HG03095 (cell line): ENCODE data around the gene MNAT1.
"Not testable (repeated sequence)": the region's sequence is repeated elsewhere in the genome, so short reads cannot be mapped to it uniquely, and the experiment has no call there.

Experiments used
- ATAC-seq: cut with Tn5 transposase; IDR thresholded peaks from one replicate; pipeline ENCODE4 v1.9.1; 2021; ENCODE audit warnings: moderate library complexity; ENCODE audit not compliant: unreplicated experiment

The MNAT1 gene

GRCh38 chr14:60800409-60800808, 65.8 kb downstream of the MNAT1 start:
- ATAC-seq, result no peak

GRCh38 chr14:60803871-60804270, 69.3 kb downstream of the MNAT1 start:
- ATAC-seq, result no peak

GRCh38 chr14:60805841-60806430, 71.4 kb downstream of the MNAT1 start:
- no peak for ATAC-seq

- no peak for ATAC-seq
These were observed 72.7 kb downstream of the MNAT1 start for GRCh38 chr14:60807247-60807646.

- ATAC-seq, result no peak
These were observed 73.4 kb downstream of the MNAT1 start for GRCh38 chr14:60807971-60808370.

DNA sequence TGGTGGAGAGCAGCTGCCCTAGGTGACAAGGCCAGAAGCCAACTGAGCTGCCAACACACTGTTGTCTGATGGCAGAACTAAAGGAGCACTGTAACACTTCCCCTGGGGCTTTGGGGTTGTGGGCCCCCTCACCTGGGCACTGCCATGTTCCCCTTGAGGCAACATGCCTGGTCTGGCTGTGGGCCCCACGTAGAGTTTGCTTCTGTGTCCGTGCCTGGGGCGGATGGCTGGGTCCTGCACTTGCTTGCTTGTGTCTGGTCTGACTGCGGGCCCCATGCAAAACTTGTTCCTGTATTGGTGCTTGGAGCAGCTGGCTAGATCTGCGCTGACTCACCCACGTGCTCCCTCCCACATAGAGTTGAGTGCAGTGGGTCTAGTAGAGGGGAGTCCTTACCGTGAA, 78.4 kb downstream of the MNAT1 start:
- no peak for ATAC-seq

DNA sequence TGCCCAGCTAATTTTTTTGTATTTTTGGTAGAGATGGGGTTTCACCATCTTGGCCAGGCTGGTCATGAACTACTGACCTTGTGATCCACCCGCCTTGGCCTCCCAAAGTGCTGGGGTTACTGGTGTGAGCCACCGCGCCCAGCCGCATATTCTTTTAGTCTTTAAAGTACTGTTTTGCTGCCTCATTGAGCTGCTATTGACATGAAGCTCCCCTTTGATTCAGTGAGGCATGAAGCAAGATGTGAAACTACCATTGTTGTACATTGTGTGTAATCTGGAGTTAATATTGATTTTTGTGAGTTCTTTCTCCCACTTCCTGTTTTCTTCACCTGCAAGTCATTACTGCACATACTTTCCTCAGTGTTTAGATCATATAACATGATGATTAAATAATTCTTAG, 80.8 kb downstream of the MNAT1 start:
- ATAC-seq, result peak; percentile 90

DNA sequence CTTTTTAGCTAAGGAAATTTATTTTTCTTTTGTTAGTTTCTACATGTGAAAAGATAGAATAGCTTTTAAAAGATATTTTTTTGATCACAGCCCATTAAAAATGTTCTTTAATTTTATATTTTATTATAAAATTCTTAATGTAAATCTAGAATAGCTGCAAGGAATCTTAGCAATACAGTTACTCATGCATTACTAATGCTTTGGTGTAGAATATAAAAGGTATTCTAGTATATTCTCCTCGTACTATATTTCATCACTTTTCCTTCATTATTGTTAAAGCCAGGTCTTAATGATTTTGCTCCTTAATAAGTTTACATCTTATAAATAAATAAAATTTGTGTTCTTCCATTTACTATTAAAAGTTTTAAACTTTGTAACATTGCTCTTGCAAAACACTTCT, 82.6 kb downstream of the MNAT1 start:
- no peak for ATAC-seq

DNA sequence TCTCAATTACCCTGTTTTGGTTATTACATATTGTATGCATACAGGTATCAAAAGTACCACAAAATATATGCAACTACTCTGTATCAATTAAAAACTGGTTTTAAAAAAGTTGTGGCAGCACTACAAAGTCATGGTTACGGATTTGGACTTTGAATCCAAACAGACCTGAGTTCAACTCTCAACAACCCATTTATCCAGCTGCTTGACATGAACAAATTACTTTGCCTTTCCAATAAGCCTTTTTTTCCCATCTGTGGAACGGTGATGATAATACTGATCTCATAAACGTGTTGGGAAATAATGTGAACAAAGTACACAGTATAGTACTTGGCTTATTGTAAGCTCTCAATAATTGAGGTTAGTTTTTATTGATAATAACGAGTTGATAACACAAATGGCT, 85.0 kb downstream of the MNAT1 start:
- no peak for ATAC-seq

- ATAC-seq, result no peak
These were observed 104.0 kb downstream of the MNAT1 start for GRCh38 chr14:60838601-60839000.

GRCh38 chr14:60839057-60839456, 104.5 kb downstream of the MNAT1 start:
- ATAC-seq, result no peak

- no peak for ATAC-seq
These were observed 105.1 kb downstream of the MNAT1 start for GRCh38 chr14:60839657-60840056.

GRCh38 chr14:60840313-60840712, 105.8 kb downstream of the MNAT1 start:
- ATAC-seq, result no peak

DNA sequence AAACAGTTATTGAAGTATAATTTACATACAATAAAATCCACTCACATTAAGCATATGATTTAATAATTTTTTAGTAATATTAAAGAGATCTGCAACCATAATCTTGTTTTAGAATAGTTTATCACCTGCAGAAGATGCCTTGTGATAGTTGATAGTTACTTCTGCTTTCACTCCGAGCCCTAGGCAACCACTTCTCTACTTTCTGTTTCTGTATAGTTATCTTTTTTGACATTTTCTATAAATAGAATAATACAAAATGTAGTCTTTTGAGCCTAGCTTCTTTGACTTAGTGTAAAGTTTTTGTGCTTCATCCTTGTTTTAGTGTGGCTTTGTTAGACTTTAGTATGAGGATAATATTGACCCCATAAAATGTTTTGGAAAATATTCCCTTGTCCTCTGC, 111.0 kb downstream of the MNAT1 start:
- ATAC-seq, result peak; percentile 97

DNA sequence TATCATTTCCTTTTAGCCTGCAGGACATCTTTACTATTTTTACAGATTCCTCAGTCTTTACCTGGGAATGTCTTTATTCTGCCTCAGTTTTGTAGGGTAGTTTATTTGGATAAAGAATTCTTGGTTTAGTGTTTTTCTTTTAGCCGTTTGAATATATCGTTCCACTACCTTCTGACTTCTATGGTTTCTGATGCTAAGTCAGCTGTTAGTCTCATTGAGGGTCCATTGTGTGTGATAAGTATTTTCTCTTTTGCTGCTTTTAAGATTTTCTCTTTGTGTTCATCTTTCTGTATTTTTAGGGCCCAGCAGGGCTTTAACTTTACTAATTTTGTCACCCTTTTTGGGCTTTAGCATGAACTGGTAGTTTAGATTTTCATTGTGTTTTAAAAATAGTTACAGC, 113.5 kb downstream of the MNAT1 start:
- no peak for ATAC-seq

DNA sequence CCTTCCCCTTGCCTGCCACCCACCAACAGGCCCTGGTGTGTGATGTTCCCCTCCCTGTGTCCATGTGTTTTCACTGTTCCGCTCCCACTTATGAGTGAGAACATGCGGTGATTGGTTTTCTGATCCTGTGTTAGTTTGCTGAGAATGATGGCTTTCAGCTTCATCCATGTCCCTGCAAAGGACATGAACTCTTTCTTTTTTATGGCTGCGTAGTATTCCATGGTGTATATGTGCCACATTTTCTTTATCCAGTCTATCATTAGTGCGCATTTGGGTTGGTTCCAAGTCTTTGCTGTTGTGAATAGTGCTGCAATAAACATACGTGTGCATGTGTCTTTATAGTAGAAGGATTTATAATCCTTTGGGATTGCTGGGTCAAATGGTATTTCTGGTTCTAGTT, 117.1 kb downstream of the MNAT1 start:
- not testable (repeated sequence) for ATAC-seq

DNA sequence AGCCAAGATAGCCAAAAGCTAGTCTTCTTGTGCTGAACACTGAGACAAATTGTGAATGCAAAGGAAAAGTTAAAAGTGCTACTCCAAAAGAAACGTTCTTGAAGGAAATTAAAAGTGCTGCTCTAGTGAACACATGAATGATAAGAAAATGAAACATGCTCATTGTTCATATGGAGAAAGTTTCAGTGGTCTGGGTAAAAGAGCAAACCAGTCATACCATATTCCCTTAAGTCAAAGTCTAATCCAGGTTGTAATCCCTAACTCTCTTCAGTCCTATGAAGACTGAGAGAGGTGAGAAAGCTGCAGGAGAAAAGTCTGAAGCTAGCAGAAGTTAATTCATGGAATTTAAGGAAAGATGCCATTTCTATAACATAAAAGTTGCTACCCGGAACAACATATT, 121.5 kb downstream of the MNAT1 start:
- no peak for ATAC-seq

DNA sequence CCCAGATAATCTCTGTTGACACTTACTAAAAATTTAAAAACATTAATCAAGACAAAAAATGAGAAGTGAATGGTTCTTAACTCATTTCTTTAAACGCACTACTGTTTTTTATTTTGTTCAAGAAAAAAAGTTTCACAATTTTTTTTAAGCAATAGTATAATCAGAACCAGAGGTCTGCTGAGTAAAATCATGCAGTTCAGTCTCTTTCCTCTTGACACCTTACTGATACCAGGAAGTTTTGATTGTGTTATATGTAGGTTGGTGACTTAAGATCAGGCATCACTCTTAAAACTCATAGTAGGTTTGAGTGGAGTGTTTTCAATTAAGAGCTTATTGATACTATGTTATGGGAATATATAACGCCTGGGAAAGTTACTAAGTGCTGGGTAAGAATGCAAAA, 125.0 kb downstream of the MNAT1 start:
- ATAC-seq, result no peak

- no peak for ATAC-seq
These were observed 127.1 kb downstream of the MNAT1 start for GRCh38 chr14:60861545-60862140.

DNA sequence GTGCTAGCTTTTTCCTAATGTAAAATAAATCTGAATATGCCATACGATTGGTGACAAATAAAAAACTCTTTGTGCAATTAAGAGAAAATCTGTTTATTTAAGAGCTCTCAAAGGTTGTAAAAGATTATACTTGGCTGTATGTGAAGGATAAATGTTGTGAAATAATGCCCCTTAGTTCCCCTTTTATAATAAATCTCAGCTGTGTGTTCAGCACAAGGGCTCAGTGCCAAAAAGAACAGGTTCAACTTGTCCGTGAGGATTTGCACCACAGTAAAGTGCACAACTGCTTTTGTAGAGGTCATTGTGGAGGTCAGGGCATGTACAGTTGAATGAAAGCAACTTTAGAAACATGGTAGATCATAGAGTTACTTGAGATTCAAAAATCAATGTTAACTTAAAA, 127.7 kb downstream of the MNAT1 start:
- no peak for ATAC-seq

DNA sequence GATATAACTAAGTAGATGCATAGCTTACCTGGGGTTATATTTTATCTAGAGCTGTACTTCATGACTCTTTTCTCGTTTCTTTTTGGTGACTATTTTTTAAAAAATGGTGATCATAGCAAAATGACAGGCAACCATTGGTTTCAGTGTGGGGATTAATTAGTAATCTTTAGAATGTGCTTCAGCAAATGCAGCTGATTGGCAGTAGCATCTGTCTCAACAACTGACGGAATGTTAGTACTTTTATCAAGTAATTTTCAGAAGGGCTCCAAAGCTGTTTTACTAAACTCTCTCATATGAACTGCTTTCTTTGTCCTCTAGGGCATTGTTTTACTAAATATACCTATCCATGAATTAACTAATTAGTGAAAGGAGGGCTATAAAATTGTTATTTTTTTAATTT, 128.7 kb downstream of the MNAT1 start:
- ATAC-seq, result no peak

- no peak for ATAC-seq
These were observed 131.0 kb downstream of the MNAT1 start for GRCh38 chr14:60865378-60866127.
